SK-N-SH (cell line): ENCODE results near the gene MYLK.

ENCODE experiments used
- CTCF ChIP-seq: fragments of 200-600 bp; sonication (generic); IDR thresholded peaks from 2 replicates; pipeline ENCODE4 v1.6.1; 2017; ENCODE audit warnings: antibody characterized with exemption, mild to moderate bottlenecking, moderate library complexity
- EP300 ChIP-seq, 2 experiments: IDR thresholded peaks; 2 replicates each; pipeline versions ENCODE4 v1.4.0 to v1.6.1; 2012; ENCODE audit warnings: borderline replicate concordance in 1 of 2, low read depth in 1 of 2, low read length in 1 of 2
- JUND ChIP-seq: IDR thresholded peaks from 2 replicates; pipeline ENCODE4 v1.4.0; 2012
- MAX ChIP-seq: IDR thresholded peaks from 2 replicates; pipeline ENCODE4 v1.4.0; 2012; ENCODE audit warnings: low read depth
- RAD21 ChIP-seq: IDR thresholded peaks from 2 replicates; pipeline ENCODE4 v1.6.1; 2012; ENCODE audit warnings: mild to moderate bottlenecking, low read length
- SIN3A ChIP-seq: IDR thresholded peaks from 2 replicates; pipeline ENCODE4 v1.6.1; 2012; ENCODE audit warnings: low read depth, mild to moderate bottlenecking, low read length, moderate library complexity, borderline replicate concordance

DNA sequence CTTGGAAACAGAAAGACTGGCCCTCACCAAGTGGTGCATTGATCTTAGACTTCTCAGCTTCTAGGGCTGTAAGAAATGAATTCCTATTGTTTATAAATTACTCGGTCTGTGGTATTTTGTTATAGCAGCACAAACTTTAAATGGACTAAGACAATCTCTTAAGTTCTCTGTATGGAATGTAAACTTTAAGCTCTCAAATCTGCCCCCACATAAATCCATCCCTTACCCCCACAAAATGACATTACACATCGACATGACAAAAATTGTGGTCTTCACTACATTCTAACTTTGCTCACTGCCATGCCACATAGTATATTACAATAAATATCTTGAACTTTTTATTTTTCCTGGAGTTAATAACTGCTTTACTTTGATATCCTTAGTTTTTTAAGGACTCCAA, 121.3 kb downstream of the MYLK start:
- TF ChIP-seq CTCF = no peak
- no peak for TF ChIP-seq SIN3A
- no peak for TF ChIP-seq MAX
- TF ChIP-seq JUND = no peak
- TF ChIP-seq RAD21 = no peak
- no peak for TF ChIP-seq EP300 (IDR thresholded peaks at IDR 0.05; ENCODE audit: borderline replicate concordance in 1 of 2, low read depth in 1 of 2, low read length in 1 of 2)
